NCI-H2227 (cell line): ENCODE results near the gene FXYD7.
A peak's percentile ranks its signal among the peaks of the same experiment; 100 is the strongest.
"Not testable (repeated sequence)": the region's sequence is repeated elsewhere in the genome, so short reads cannot be mapped to it uniquely, and the experiment has no call there.

Experiments used
- DNase-seq: peaks from one replicate; lab custom pipeline; 2025; ENCODE audit not compliant: unreplicated experiment; lab: John Stamatoyannopoulos, UW

FXYD7 gene

DNA sequence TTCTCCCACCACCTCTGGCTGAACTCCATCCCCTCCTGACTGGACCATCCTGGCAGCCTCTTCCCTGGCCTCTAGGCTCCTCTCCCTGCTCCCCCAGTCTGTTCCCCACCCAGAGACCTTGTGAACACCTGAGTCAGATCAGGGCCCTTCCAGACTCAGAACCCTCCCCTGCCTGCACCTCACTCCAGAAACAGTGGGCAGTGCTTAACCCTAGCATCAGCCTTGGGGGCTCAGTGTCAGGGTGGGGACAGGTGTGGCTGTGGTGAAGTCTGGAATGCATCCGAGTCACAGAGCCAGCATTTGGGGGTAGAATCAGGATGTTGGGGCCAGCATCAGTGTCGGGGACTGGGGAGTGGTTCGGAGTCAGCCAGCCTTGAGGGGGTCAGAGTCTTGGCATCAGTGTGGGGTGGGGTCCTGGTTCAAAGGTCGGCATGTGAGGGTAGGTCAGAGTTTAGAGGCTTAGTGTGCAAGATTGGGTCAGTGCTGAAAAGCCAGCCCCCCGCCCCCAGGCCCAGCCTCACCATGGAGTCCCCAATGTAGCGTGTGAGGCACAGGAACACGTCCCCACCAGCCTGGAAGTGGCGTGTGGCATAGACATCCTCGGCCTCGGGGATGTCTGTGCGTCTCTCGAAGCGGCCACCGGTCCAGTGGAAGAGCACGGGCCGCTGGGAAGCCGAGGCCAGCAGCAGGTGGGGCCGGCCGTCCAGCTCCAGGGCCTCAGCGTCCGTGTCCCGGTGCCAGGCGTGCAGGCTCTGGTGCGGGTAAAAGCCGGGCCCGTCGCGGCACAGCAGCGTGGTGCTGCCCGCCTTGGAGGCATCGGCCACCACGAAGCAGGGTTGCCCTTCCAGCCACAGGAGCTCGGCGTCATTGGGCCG is 17.1 kb upstream of the FXYD7 start:
- DNase-seq = no peak

DNA sequence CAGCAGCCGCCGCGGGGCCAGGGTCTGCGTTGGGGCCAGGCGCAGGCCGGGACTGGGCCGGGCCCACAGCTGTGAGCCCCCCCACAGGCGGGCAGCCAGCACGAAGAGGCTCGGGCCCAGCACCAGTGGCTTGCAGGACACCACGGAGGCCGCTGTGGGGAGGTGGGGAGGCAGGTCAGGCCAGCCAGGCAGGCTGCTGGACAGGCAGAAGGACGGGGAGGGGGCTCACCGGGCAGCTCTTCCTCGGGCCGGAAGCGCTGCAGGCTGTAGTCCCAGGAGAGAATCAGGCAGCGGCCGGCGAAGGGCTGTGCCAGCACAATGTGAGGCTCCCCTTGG is 16.5 kb upstream of the FXYD7 start:
- no peak for DNase-seq

DNA sequence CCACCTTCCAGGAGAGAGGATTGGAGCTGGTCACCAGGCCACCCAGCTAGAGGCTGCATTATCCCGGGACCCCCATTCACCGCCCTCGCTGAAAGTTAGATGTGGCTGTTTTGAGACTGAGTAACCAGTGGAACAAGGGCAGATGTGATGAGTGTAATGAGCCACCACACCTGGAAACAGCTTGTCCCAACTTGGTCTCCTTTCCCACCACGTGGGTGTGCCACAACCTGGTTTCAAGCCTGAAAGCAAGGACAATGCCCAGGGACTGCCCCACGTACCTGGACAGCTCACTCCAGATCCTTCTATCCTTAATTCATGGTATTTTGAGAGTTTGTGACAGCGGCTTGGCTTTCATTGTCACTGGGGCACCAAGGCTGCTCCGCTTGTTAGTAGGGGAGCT is 15.2 kb upstream of the FXYD7 start:
- DNase-seq = no peak

DNA sequence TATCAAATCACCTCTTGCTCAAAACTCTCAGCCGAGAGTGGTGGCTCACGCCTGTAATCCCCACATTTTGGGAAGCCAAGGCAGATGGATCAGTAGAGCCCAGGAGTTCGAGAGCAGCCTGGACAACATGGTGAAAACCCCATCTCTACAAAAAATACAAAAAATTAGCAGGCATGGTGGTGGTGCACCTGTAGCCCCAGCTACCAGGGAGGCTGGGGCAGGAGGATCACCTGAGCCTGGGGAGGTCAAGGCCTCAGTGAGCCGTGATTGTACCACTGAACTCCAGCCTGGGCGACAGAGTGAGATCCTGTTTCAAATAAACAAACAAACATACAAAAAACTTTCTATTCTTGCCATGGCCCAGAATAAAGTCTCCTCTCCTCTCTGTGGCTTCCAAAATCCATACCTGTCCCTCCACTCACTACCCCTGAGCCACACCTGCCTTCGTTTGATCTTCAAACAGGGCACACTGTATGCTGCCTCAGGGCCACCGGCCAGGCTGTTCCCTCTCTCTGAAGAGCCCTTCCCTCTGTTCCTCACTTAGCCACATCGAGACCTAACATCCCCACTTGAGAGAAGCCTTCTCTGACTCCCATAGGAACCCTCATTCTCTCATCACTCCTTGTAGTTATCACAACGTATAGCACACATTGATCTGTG is 14.5 kb upstream of the FXYD7 start:
- no peak for DNase-seq

DNA sequence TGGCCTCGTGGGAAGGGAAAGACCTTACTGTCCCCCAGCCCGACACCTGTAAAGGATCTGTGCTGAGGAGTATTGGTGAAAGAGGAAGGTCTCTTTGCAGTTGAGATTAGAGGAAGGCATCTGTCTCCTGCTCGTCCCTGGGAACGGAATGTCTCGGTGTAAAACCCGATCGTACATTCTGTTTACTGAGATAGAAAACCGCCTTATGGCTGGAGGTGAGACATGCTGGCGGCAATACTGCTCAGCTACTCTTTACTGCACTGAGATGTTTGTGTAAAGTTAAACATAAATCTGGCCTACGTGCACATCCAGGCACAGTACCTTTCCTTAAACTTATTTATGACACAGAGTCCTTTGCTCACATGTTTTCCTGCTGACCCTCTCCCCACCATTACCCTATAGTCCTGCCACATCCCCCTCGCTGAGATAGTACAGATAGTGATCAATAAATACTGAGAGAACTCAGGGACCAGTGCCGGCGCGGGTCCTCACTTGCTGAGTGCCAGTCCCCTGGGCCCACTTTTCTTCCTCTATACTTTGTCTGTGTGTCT is 13.3 kb upstream of the FXYD7 start:
- DNase-seq = not testable (repeated sequence)

DNA sequence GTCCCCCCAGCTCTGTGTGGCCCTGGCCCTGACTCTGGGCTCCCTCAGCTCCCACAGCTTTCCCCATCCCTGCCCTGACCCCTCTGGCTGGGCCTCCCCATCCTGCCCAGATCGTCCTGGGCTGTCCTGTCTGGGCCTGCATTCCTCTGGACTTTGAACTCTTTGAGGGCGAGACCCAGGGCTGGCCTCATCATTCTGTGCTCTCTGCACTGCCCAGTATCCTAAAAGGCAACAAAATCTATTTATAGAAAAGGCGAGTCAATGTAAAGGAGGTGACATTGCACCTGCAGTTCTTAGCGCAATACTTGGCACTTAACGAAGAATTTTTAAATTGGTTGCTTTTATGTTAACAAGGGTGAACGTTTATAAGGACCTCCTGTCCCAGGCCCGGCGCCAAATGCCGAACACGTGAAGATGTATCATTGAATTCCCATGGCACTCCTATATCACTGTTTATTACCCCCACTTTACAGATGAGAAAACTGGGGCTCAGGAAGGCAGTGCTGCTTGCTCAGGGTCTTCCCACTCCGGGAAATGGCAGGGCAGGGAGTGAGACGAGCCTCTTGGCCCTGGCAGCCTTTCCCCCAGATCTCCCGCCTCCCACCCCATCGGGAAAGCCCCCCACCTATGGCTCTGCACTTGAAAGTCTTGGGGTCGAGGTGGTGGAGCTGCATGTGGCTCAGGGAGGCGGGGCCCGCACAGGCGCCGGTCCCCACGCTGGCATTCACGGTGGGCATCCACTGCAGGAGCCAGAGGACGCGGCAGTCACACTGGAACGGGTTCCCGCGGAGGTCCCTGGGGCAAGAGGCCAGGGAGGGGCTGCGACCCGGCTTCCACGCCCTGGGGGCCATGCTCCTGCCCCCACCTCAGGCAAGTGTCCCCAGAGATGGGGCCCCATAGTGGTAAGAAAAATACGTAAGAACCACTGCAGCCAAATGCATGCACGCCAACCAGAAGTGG is 12.0 kb upstream of the FXYD7 start:
- no peak for DNase-seq

DNA sequence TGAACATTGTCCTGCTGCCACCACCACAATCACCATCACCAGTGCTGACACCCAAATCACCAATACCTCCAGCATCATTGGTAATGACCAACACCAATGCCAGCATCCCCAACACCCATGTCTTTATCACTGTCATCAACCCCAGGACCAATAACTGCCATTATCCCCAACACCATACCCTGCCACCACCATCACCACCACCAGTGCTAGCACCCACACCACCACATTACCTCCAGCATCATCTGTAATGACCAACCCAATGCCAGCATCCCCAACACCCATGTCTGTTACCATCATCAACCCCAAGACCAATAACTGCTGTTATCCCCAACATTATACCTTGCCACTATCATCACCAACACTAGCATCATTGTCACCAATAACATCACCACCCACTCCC is 10.8 kb upstream of the FXYD7 start:
- no peak for DNase-seq

DNA sequence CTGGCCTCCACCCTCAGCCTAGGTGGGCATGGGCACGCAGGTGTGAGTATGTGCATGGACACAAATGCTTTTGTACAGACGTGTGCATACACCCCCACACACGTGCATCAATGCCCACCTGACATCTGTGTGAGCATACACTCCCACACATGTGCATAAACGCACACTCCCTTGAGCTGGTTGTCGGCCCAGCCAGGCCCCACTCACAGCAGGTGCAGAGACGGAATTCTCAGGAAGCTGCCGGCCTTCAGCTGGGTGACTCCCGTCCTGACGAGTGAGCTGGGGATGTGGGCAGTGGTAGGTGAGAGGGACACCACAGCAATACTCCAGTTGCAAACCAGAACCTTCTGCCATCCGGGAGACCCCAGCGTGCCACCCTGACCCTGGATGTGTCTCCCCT is 9.2 kb upstream of the FXYD7 start:
- DNase-seq = no peak

DNA sequence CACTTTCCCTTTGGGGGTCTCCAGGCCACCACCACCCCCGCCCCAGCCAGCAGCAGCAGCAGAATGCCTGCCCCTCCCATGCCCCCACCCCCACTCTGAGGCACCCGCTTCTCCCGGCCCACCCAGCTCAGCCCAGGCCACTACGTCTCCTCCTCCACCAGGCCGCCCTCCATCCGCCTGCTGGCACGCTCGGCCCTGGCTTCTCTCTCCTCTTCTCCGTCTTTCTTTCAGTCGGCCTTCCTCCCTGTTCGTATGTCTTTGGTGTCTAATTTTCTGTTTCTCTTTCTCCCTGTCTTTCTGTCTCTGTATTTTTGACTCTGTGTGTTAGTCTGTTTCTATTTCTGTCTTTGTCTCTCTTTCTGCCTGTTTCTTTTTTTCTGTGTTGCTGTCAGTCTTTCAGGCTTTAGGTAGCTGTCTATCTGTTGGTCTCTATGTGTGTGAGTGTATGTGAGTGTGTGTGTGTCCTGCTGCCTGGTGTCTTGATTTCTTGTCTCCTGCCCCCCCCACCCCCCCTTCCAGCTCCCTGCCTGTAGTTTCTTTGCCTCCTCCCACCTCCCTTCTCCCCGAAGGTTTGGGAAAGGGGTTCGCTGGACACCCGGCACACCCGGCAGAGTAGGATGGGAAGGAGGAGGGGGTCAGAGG is 8.3 kb upstream of the FXYD7 start, which contains the start of gene LGI4:
TSS of gene LGI4 (minus strand) at position 459 of the 642 bp plus-strand sequence. CDS start at position 80, 379 bp downstream.
- DNase-seq = peak; percentile 80

DNA sequence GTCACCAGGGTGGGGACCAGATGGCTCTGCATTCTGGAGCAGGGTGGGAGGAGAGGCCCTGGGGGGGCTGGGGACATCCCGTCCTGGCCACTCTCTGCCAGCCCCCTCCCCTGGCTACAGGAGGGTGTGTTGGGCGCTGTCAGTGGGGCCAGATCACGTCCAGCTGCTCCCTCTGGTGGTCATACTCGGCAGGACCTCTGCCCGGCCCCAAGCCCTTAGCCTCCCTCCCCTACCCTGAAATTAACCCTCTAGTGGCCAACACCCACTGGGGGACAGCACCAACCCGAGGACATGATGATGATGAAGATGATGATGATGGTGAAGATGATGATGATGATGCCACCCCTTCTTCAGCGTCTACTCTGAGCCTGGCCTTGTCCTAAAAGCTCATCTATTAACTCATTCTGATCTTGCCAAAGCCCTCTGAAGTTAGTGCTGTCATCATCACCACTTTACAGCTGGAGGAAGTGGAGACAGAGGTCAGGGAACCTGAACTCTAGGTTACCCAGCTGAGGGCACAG is 7.6 kb upstream of the FXYD7 start:
- DNase-seq = peak; percentile 98

DNA sequence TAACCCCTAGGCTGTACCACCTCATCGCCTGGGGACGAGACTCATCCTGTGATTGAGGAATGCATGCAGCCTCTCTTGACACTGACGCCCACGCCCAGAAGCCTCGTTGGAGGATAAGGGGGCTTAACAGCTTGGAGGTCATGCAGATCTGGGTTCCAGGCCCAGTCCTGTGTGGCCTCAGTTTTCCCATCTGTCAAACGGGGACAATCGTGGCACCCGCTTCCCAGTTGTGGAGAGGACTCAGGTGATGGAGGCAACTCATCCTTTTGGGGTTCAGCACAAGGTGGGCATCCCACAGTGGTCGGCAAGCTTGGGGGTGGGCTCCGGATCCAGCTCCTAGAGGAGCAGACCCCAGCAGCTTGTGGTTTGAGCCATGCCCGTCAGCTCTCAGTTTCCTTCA is 6.8 kb upstream of the FXYD7 start:
- no peak for DNase-seq

DNA sequence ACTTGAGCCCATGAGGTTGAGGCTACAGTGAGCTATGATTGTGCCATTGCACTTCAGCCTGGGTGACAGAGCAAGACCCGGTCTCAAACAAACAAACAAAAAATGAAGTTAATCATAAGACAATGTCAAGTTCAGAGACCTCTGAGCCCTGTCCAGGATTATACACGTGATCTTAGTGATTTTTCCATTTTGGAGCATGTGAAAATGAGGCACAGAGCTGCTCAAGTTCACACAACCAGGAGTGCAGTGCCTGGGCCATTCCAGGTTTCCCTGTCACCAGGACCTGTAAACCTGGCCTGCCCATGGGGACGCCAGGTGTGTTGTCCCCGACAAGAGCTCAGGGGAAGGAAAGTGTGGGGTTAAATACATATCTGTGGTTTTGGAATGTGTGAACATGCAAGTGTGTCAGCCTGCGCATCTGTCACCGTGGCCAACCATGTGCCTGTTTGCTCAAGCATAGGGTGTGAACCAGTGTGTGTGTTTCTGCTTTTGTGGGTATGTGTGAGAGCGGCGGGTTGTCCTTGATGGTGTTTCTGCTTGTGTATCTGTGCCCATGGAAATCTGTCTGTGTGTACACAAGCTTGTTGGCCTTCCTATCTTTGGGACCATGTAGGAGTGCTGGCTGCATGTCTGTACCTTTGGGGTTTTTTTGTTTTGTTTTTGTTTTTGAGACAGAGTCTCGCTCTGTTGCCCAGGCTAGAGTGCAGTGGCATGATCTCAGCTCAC is 5.9 kb upstream of the FXYD7 start:
- no peak for DNase-seq

DNA sequence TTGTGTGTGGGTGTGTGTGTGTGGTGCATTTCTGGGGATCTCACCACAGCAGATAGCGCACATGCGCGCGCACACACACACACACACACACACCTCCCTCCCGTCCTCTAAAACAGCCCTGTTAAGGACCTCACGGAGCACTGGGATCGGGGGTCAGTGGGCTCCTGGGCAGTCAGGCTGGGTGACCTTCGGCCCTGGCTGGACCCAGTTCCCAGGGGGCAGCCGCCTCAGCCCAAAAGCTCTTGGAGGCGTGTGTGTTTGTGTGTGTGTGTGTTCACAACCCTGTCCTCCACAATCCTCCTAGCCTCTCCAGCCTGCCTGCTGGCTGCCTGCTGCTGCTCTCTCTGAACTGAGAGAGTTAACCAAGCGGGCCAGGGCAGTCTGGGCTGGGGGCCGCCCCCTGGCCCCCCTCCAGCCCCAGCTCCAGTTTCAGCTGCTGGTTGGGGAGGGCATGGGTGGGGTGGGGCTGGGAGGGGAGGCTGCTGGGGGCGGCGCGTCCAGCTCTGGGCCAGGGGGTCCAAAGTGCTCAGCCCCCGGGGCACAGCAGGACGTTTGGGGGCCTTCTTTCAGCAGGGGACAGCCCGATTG is 4.7 kb upstream of the FXYD7 start, which contains the start of gene FXYD1:
TSS of gene FXYD1 (plus strand) at position 520 of the 588 bp plus-strand sequence. CDS start 1,256 bp downstream, outside the sequence.
- no peak for DNase-seq

DNA sequence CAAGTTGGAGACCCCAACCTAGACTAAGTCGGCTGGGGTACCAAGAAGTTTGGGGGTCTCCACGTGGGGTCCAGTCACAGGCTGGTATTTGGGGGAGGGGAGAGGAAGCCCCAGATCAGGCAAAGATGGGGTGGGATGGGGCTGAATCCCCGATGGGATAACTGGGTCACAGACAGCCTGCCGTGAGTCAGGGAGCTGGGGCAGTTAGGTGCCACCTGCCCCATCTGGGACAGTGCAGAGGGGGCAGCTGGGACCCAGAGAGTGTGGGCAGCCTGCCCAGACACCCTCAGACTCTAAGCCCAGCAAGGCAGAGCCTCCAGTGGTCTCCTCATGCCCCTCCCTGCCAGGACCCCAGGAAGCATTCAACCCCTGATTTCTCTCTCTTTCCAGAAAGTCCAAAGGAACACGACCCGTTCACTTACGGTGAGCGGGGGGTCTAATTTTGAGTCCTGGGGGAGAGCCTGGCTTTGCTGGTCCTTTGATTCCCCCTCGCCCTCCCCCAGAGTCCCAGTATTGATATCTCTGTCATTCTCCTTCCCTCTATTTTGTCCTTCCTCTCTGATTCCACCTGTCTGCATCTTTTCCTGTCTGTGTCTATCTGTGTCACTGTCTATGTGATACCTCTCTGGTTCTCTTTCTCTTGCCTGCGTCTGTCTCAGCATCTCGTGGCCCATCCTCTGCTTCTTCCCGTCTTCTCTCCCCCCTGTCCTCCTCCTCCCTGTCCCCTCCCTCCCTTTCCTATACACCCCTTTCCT is 2.7 kb upstream of the FXYD7 start:
- no peak for DNase-seq

DNA sequence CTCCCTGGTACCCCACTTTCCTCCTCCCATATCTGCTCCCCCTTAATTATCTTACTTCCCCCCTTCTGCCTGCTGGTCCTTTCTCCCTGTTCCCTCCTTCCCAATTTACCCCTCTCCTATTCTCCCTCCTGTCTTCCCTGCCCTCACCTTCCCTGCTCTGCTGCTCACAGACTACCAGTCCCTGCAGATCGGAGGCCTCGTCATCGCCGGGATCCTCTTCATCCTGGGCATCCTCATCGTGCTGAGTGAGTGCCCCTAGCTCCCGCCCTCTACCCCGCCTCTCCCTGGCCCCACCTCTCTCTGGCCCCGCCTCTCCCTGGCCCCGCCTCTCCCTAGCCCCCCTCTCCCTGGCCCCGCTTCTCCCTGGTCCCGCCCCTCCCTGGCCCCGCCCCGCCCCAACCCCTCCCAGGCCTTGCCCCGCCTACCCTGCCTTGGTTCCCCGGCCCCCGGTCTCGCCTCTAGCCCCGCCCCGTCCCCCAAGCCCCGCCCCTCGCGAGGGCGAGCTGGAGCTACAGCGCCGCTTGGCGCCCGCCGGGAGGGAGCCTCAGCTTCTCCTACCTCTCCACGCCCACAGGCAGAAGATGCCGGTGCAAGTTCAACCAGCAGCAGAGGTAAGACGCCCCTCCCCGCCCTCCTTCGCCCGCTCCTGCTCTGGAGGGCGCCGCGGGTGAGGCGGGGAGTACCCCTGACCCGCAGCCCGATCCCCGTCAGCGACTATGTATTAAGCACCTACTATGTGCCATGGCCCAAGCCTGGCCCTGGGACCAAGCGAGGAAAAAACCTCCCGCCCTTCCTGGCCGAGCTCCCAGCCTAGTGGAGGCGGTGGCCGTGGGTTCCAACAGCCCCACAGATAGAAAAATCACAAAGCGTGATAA is 1.9 kb upstream of the FXYD7 start:
- DNase-seq = peak; percentile 97

DNA sequence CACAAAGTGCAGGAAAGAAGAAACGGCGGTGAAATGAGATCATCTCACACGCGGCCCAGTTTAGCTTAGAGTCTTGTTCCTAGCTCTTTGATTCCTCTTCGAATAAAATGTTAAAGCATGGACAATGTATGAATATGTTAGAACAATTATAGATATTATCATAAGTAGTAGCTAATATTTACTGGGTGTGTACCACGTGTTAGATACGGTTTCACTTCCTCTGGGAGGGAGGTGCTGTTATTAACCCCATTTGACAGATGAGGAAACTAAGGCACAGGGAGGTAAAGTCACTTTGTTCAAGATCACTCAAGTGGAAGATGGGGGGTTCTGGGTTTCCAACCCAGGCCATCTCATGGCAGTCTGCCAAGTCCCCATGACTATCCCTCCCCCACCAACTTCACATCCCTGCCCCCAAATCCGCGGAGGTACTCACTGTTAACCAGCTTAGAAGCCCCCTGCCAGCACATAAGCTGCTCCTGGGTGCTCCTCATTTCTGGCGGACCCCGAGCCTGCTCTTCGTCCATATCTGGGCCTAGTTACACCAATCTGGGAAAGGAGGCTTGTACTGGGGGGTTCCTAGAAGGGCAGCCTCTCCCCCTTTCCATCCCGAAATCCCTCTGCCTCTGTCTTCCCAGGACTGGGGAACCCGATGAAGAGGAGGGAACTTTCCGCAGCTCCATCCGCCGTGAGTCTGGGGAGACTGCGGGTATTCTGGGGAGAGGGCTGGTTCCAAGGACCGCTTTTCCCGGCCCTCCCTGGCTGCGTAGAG is 1.0 kb upstream of the FXYD7 start:
- peak; percentile 83 for DNase-seq
